ENCODE results near the gene BANF2.
"Not testable (repeated sequence)": the region's sequence is repeated elsewhere in the genome, so short reads cannot be mapped to it uniquely, and the experiment has no call there.

The BANF2 gene

GRCh38 chr20:17762873-17763557 is 63.2 kb downstream of the BANF2 start:
- DNase-seq (ENCODE audit: low read depth): no peak

GRCh38 chr20:17765017-17765416 is 65.3 kb downstream of the BANF2 start:
- no peak for DNase-seq (ENCODE audit: low read depth)
- no peak for TF ChIP-seq CTCF (conservative IDR thresholded peaks at IDR 0.05; ENCODE audit: control insufficient read depth, insufficient read depth, low read depth, low read length)
- no peak overlapping the region for H3K4me3 ChIP-seq (ENCODE audit: control insufficient read depth, low read depth, low read length)

More at GRCh38 chr20:17762873-17763557, 63.2 kb downstream of the BANF2 start:
- no peak overlapping the region for H3K4me3 ChIP-seq (ENCODE audit: control insufficient read depth, low read depth, low read length)
- TF ChIP-seq CTCF (conservative IDR thresholded peaks at IDR 0.05; ENCODE audit: control insufficient read depth, insufficient read depth, low read depth, low read length): no peak

- H3K4me3 ChIP-seq (ENCODE audit: control insufficient read depth, low read depth, low read length): no peak overlapping the region
- DNase-seq (ENCODE audit: low read depth): no peak
- TF ChIP-seq CTCF (conservative IDR thresholded peaks at IDR 0.05; ENCODE audit: control insufficient read depth, insufficient read depth, low read depth, low read length): no peak
Measured at GRCh38 chr20:17765584-17765983, 65.8 kb downstream of the BANF2 start.

- H3K4me3 ChIP-seq (ENCODE audit: control insufficient read depth, low read depth, low read length): no peak overlapping the region
- no peak for TF ChIP-seq CTCF (conservative IDR thresholded peaks at IDR 0.05; ENCODE audit: control insufficient read depth, insufficient read depth, low read depth, low read length)
- DNase-seq (ENCODE audit: low read depth): no peak
Measured at GRCh38 chr20:17766226-17766625, 66.5 kb downstream of the BANF2 start.

GRCh38 chr20:17767624-17768023 is 67.9 kb downstream of the BANF2 start:
- no peak for TF ChIP-seq CTCF (conservative IDR thresholded peaks at IDR 0.05; ENCODE audit: control insufficient read depth, insufficient read depth, low read depth, low read length)
- H3K4me3 ChIP-seq (ENCODE audit: control insufficient read depth, low read depth, low read length): no peak overlapping the region
- no peak for DNase-seq (ENCODE audit: low read depth)

GRCh38 chr20:17768271-17768670 is 68.5 kb downstream of the BANF2 start:
- no peak for DNase-seq (ENCODE audit: low read depth)
- H3K4me3 ChIP-seq (ENCODE audit: control insufficient read depth, low read depth, low read length): no peak overlapping the region
- no peak for TF ChIP-seq CTCF (conservative IDR thresholded peaks at IDR 0.05; ENCODE audit: control insufficient read depth, insufficient read depth, low read depth, low read length)

- DNase-seq (ENCODE audit: low read depth); H3K4me3 ChIP-seq (ENCODE audit: control insufficient read depth, low read depth, low read length): not testable (repeated sequence)
Measured at GRCh38 chr20:17769716-17770115, 70.0 kb downstream of the BANF2 start.

All from fibroblast of mammary gland (primary cell).